ENCODE measurements around the gene NKIRAS1.
"Not testable (repeated sequence)": the region's sequence is repeated elsewhere in the genome, so short reads cannot be mapped to it uniquely, and the experiment has no call there.

Gene NKIRAS1

GRCh38 chr3:23867400-23867799 lies 49.4 kb downstream of the NKIRAS1 start:
- DNase-seq = no peak

DNA sequence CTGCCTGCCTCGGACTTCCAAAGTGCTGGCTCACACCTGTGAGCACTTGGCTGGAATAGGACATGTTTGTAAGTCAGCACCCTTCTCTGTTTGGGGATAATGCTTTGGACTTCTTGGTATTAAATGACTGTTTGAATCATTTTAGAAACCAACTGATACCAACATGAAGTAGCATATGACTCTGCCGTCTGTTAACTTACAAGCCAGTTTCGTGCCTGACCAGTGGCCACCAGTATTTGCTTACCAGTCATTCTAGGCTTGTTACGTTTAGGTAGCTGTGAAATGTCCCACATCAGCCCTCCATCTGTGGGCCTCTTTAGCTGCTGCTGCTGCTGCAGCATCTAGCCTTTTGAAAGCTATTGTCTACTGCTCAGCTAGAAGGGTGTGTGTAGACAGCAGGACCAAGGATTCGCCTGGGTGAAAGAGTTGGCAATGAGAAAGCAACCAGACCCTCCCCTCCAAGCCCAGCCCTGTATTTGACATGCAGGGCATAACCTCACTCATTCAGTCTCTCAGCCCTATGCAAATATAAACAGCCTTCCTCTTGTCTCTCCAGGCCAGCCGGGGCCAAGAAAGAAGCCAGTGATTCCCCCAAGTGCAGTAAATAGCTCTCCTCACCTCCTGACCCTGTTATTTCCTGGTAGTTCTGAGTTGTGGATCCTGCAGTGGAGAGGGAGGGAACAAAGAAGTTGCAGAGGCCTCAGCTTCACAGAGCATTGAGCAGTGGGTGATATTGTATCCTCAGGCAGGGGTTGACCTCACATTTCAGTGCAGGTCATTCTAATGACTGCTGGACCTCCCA lies 51.0 kb downstream of the NKIRAS1 start:
- no peak for DNase-seq

DNA sequence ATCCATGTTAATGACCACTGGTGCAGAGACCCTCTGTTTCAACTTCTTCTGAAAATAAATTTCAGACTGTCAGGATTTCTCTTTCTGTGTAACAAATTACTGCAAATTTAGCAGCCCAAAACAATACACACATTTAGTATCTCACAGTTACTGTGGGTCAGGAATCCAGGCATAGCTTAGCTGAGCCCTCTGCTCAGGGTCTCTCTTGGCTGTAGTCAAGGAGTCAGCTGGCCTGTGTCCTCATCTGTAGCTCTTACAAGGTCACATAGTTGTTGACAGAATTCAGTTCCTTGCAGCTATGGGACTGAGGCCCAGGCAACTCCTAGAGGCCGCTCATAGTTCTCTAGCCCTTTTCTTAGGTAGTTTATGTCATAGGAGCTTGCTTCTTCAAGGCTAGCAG lies 51.9 kb downstream of the NKIRAS1 start:
- DNase-seq = no peak

GRCh38 chr3:23863060-23863459 lies 53.7 kb downstream of the NKIRAS1 start:
- no peak for DNase-seq

- no peak for DNase-seq
Observed at GRCh38 chr3:23861689-23862088, 55.1 kb downstream of the NKIRAS1 start.

DNA sequence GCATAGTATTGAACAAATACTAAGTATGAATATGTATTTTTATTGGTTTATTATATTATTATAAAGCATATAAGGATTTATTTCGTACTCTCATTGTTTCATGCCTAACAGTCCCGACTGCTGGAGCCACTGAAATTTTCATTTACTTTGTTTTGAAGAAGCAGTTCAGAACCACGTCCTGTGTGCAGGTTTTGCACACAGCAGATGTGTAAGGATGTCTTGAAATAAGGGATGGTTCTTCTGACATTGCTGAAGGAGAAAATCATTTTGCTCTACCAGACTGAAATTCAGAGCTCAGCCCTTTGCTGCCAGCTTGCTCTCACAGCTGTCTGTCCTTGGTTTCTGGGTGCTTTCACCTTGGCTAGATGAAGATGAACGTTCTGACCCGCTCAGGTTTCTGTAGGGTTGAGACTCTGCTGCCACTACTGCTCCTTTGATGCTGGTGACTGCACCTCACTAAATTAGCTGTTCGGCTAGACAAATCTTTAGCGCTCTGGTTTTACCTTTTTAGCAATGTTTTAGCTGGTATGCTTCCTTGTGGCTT lies 56.9 kb downstream of the NKIRAS1 start:
- DNase-seq = no peak

GRCh38 chr3:23859012-23859743 lies 57.6 kb downstream of the NKIRAS1 start:
- DNase-seq = no peak

- DNase-seq = no peak
Observed at GRCh38 chr3:23856286-23856685, 60.5 kb downstream of the NKIRAS1 start.

DNA sequence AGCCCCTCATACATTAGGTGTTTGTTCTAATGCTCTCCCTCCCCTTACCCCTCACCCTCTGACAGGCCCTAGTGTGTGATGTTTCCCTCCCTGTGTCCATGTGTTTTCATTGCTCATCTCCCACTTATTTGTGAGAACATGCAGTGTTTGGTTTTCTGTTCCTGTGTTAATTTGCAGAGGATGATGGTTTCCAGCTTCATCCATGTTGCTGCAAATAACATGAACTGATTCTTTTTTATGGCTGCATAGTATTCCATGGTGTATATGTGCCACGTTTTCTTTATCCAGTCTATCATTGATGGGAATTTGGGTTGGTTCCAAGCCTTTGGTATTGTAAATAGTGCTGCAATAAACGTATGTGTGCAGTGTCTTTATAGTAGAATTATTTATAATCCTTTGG lies 67.3 kb downstream of the NKIRAS1 start:
- not testable (repeated sequence) for DNase-seq

DNA sequence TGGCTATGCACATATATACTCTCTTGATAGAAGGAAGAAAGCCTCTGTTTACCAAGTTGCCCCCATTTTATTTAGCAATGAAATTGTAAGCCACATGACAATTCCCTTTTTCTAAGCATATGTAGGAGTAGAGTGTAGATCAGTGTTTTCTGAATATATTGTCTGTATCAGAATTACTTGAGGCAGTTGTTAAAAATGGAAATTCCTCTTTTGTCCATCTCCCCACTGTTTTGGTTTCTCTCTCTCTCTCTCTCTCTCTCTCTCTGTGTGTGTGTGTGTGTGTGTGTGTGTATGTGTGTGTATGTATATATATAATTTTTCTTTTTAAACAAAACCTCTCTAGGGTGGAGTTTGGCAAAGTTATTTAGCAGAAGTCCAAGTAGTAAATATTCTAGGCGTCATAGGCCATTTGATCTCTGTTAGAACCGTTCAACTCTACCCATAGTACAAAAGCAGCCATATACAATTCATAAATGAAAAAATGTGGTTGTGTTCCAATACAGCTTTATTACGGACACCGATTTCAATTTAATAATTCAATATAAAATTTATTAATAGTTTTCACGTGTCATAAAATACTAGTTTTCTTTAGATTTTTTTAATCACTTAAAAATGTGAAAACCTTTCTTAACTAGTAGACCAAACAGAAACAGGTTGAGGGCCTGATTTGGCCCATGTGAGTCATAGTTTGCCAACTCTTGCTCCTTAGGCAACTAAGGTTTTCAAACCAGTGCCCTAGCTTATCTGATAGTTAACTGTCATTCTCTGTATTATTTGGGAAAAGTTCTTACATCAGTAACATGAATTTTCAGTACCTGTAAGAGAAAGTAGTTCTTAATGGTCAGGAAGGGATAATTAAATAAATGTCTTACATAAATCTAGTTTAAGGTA lies 71.2 kb downstream of the NKIRAS1 start:
- DNase-seq = no peak

GRCh38 chr3:23843869-23844268 lies 72.9 kb downstream of the NKIRAS1 start:
- DNase-seq = no peak

All from CD4-positive, alpha-beta T cell treated with Interleukin-17A for 1 hour (primary cell).